B cell (primary cell): Measurements from ENCODE around the gene UBASH3B. TPM values are rescaled to one million over a fixed set of nuclear protein-coding genes. Genes with fewer than 3 reads are reported as not detected.

Experiments
- ATAC-seq: fragments of 200-7000 bp; cut with Tn5 transposase; one replicate; pipeline ENCODE4 v1.10.0; 2021; ENCODE audit warnings: low read depth, mild to moderate bottlenecking, moderate number of reproducible peaks, moderate library complexity
- CTCF ChIA-PET: fragments of 350-600 bp; sonication (Branson Sonifier 250); formaldehyde crosslinking; loops from one replicate; lab custom pipeline; 2021; ENCODE audit warnings: antibody characterized with exemption, inconsistent platforms; lab: Charles Lee
- POLR2A ChIA-PET: fragments of 350-600 bp; sonication (Branson Sonifier 250); formaldehyde crosslinking; loops from one replicate; lab custom pipeline; 2021; ENCODE audit warnings: antibody characterized with exemption; lab: Charles Lee
- DNase-seq: peaks from one replicate; pipeline ENCODE4 v3.0.0; 2013
- H2AFZ ChIP-seq: 2 replicates; pipeline ENCODE4 v1.6.1; 2012; ENCODE audit warnings: mild to moderate bottlenecking, low read depth, low read length; ENCODE audit not compliant: insufficient read depth, poor library complexity, severe bottlenecking
- H3K27ac ChIP-seq, 2 donors: 1 replicate in 1 of 2; 2 replicates in 1 of 2; pipeline ENCODE4 v1.5.1; 2012 to 2013; ENCODE audit warnings: low read length in 2 of 2, mild to moderate bottlenecking in 2 of 2, moderate library complexity in 1 of 2
- H3K27me3 ChIP-seq, 4 experiments: fragments of 200-600 bp in 1 of 4; sonication (generic) in 1 of 4; replicated peaks in 1 of 4; 1 replicate in 2 of 4; 2 replicates in 2 of 4; pipeline versions ENCODE4 v1.6.1 to v1.7.0; 2013 to 2016; ENCODE audit warnings: low read length in 3 of 4, mild to moderate bottlenecking in 2 of 4, mixed read lengths in 1 of 4, moderate library complexity in 1 of 4; ENCODE audit not compliant: insufficient read depth in 4 of 4, control insufficient read depth in 3 of 4; ENCODE audit errors: control extremely low read depth in 1 of 4
- H3K36me3 ChIP-seq, 2 experiments: replicated peaks in 1 of 2; 1 replicate in 1 of 2; 2 replicates in 1 of 2; pipeline versions ENCODE4 v1.6.1 to v1.7.1; 2013; ENCODE audit warnings: low read length in 1 of 2; ENCODE audit not compliant: insufficient read depth in 2 of 2, control insufficient read depth in 1 of 2; ENCODE audit errors: control extremely low read depth in 1 of 2, extremely low read depth in 1 of 2
- H3K4me1 ChIP-seq, 2 donors: fragments of 200-600 bp in 1 of 2; sonication (generic) in 1 of 2; 1 replicate in 1 of 2; 2 replicates in 1 of 2; pipeline versions ENCODE4 v1.5.1 to v1.6.1; 2013 to 2017; ENCODE audit warnings: low read length in 2 of 2; ENCODE audit not compliant: control insufficient read depth in 2 of 2, insufficient read depth in 2 of 2
- H3K4me2 ChIP-seq: replicated peaks from 2 replicates; pipeline ENCODE3; 2012; ENCODE audit warnings: mild to moderate bottlenecking, low read depth, low read length; ENCODE audit not compliant: poor library complexity, severe bottlenecking
- H3K4me3 ChIP-seq, 5 experiments: fragments of 200-600 bp in 1 of 5; sonication (generic) in 1 of 5; 1 replicate in 3 of 5; 2 replicates in 2 of 5; pipeline versions ENCODE4 v1.5.1 to v1.7.0; 2011 to 2016; ENCODE audit warnings: low read length in 4 of 5, mild to moderate bottlenecking in 4 of 5, low read depth in 2 of 5, control low read depth in 1 of 5, moderate library complexity in 1 of 5; ENCODE audit not compliant: insufficient read depth in 1 of 5; ENCODE audit errors: control extremely low read depth in 1 of 5, extremely low read depth in 1 of 5
- H3K79me2 ChIP-seq: fragments of 200-600 bp; sonication (generic); one replicate; pipeline ENCODE4 v1.6.0; 2016; ENCODE audit warnings: low read length; ENCODE audit not compliant: control insufficient read depth, insufficient read depth
- H3K9ac ChIP-seq: fragments of 200-600 bp; sonication (generic); 2 replicates; pipeline ENCODE4 v1.6.1; 2017; ENCODE audit warnings: mild to moderate bottlenecking, low read length, moderate library complexity
- H3K9me3 ChIP-seq, 3 donors: one replicate each; pipeline versions ENCODE4 v1.6.1 to v1.7.1; 2013; ENCODE audit warnings: low read length in 2 of 3; ENCODE audit not compliant: control insufficient read depth in 2 of 3, insufficient read depth in 1 of 3; ENCODE audit errors: control extremely low read depth in 1 of 3
- H4K20me1 ChIP-seq: 2 replicates; pipeline ENCODE4 v1.6.0; 2012; ENCODE audit warnings: mild to moderate bottlenecking, low read length; ENCODE audit not compliant: insufficient read depth, control insufficient read depth, poor library complexity, severe bottlenecking
- H3K27ac Mint-ChIP-seq: one replicate; pipeline ENCODE4 v1.8.0; 2021; ENCODE audit warnings: mixed read lengths
- H3K27me3 Mint-ChIP-seq: one replicate; pipeline ENCODE4 v1.8.0; 2021; ENCODE audit warnings: mixed read lengths
- H3K4me1 Mint-ChIP-seq: one replicate; pipeline ENCODE4 v1.8.0; 2021; ENCODE audit warnings: mixed read lengths
- H3K4me3 Mint-ChIP-seq: one replicate; pipeline ENCODE4 v1.8.0; 2021; ENCODE audit warnings: mixed read lengths
- H3K9me3 Mint-ChIP-seq: one replicate; pipeline ENCODE4 v1.8.0; 2022; ENCODE audit warnings: mixed read lengths; ENCODE audit not compliant: insufficient read depth
- CTCF ChIP-seq: fragments of 200-600 bp; IDR thresholded peaks from one replicate; pipeline ENCODE4 v1.8.0; 2022; ENCODE audit warnings: antibody characterized with exemption, mild to moderate bottlenecking
- EZH2 ChIP-seq: IDR thresholded peaks from 2 replicates; pipeline ENCODE4 v1.6.1; 2012; ENCODE audit warnings: borderline replicate concordance, low read depth, mild to moderate bottlenecking, moderate library complexity, low read length; ENCODE audit not compliant: insufficient read depth, poor library complexity, severe bottlenecking
- WGBS: methylation state at CpG from one replicate; pipeline ENCODE4 v1.1.5; 2013; ENCODE audit warnings: missing lambda C conversion rate; ENCODE audit not compliant: insufficient coverage; 5-methylcytosine and 5-hydroxymethylcytosine counted together
- intact Hi-C: fragments of 100-400 bp; cut with micrococcal nuclease; formaldehyde crosslinking; loops from one replicate; pipeline ENCODE4 v1.10.0; 2022
- polyA plus RNA-seq: library from polyadenylated mRNA; depleted of rRNA; stranded (reverse); fragments of >200 nt; gene quantifications from 2 replicates; pipeline ENCODE4 v1.2.3, GENCODE V29; 2012
- total RNA-seq, 2 donors: library from RNA; stranded (reverse); fragments of 120-200 nt in 1 of 2; gene quantifications; 1 replicate in 1 of 2; 2 replicates in 1 of 2; pipeline versions ENCODE4 v1.2.3 to v1.2.4, GENCODE V29; 2013 to 2022

UBASH3B gene
- total and polyA plus RNA-seq, 2 donors (not counting 1 experiment from before 2014, with no cell fraction given) = 2.3 to 3.6 TPM

DNA sequence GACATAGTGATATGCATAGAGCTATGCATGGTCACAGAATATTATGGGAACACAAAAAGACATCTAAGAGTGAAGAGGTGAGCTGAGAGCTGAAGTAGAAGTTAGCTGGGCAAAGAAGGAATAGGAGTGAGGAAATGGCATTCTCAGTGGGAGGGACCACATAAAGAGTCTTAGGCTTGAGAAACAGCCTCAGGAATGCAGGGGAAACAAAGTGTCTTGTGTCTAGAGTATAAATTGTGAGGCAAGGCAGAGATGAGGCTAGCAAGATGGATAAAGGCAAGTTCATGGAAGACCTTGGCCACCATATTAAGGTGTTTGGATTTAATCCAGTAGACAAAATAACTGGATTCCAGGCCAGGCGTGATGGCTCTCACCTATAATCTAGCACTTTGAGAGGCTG lies 142.1 kb downstream of the UBASH3B start:
- H3K4me2 ChIP-seq = no peak overlapping the region
- peaks cover 4% of the 10 kb centered on the region for H3K4me1 Mint-ChIP-seq
- intact Hi-C loops = loop anchor here (5.0 kb wide), 1 partner anchor 225 kb away; no protein-coding TSS in a partner anchor
- H3K27me3 Mint-ChIP-seq = no peaks in the 10 kb centered on the region
- no peak overlapping the region for H2AFZ ChIP-seq
- POLR2A ChIA-PET = interaction anchor here (0.6 kb wide), 1 partner anchor 946 kb away, joined by 8 read pairs; no protein-coding TSS in a partner anchor
- no peak for DNase-seq
- H3K9me3 ChIP-seq = no peaks in the 10 kb centered on the region
- no peak overlapping the region for H3K27ac ChIP-seq
- peaks cover 0 to 4% of the 10 kb centered on the region in 2 experiments for H3K36me3 ChIP-seq
- no peaks in the 10 kb centered on the region for H3K79me2 ChIP-seq
- H3K9ac ChIP-seq = no peak overlapping the region
- no peak for ATAC-seq
- H3K4me3 Mint-ChIP-seq = no peak overlapping the region
- whole genome bisulfite sequencing = no CpG with 5 or more reads among the region's 1 CpG
- no peaks in the 10 kb centered on the region for H3K4me1 ChIP-seq
- H3K9me3 Mint-ChIP-seq = no peaks in the 10 kb centered on the region
- no peak overlapping the region for H3K4me3 ChIP-seq
- H3K27ac Mint-ChIP-seq = no peak overlapping the region
- no peaks in the 10 kb centered on the region for H3K27me3 ChIP-seq
- CTCF ChIA-PET = interaction anchor here (0.9 to 11.9 kb wide), 7 partner anchors 9 to 62 kb away, joined by 3 to 319 read pairs (median 12); no protein-coding TSS in a partner anchor
- no peaks in the 10 kb centered on the region for H4K20me1 ChIP-seq
- TF ChIP-seq EZH2 (no peak), CTCF (no peak)

GRCh38 chr11:122799406-122800105 lies 144.0 kb downstream of the UBASH3B start:
- ChIA-PET CTCF (interaction anchor here (1.0 to 11.9 kb wide), 3 partner anchors 54 to 57 kb away, joined by 3 to 319 read pairs (median 23); no protein-coding TSS in a partner anchor), POLR2A (no interaction called here)
- WGBS = no CpG with 5 or more reads among the region's 4 CpGs
- Histone ChIP-seq H3K9ac (no peak overlapping the region), H3K9me3 (no peaks in the 10 kb centered on the region), H3K4me2 (no peak overlapping the region), H3K36me3 (peaks cover 0 to 4% of the 10 kb centered on the region in 2 experiments), H4K20me1 (no peaks in the 10 kb centered on the region), H2AFZ (no peak overlapping the region), H3K4me3 (no peak overlapping the region), H3K4me1 (peaks cover 7 to 9% of the 10 kb centered on the region in 2 donors), H3K27me3 (no peaks in the 10 kb centered on the region), H3K79me2 (no peaks in the 10 kb centered on the region), H3K27ac (no peak overlapping the region)
- H3K4me1 Mint-ChIP-seq = peaks cover 19% of the 10 kb centered on the region
- H3K4me3 Mint-ChIP-seq = no peak overlapping the region
- intact Hi-C loops = loop anchor here (5.0 kb wide), 1 partner anchor 223 kb away; no protein-coding TSS in a partner anchor
- ATAC-seq (no peak), DNase-seq (no peak)
- no peak overlapping the region for H3K27ac Mint-ChIP-seq
- no peaks in the 10 kb centered on the region for H3K27me3 Mint-ChIP-seq
- TF ChIP-seq CTCF (no peak), EZH2 (no peak)
- H3K9me3 Mint-ChIP-seq = no peaks in the 10 kb centered on the region
